K562 (cell line): ENCODE results near the gene DMBT1. TPM values are rescaled to one million over a fixed set of nuclear protein-coding genes. Genes with fewer than 3 reads are reported as not detected.

Source experiments
- ATAC-seq: fragments of 200-7000 bp; cut with Tn5 transposase; 3 replicates; pipeline ENCODE4 v1.9.1; 2020; ENCODE audit warnings: moderate library complexity
- BruUV-seq: library from RNA; stranded (reverse); fragments of 400-500 nt; replicated peaks from 2 replicates; lab custom pipeline; 2021; lab: Mats Ljungman, UMichigan
- CTCF ChIA-PET: fragments of 300-600 bp; formaldehyde crosslinking; extraction: SDS; loops from one replicate; lab custom pipeline; 2021; ENCODE audit warnings: low intra/inter-chr PET ratio; lab: Yijun Ruan, JAX
- POLR2A ChIA-PET: fragments of 300-600, 350-650 bp; sonication (Branson Sonifier 250); formaldehyde crosslinking; extraction: SDS; loops from one replicate; lab custom pipeline; 2021; ENCODE audit warnings: antibody characterized with exemption, inconsistent platforms; lab: Yijun Ruan, JAX
- DNase-seq, 4 experiments: peaks; one replicate each; pipeline versions ENCODE4 v3.0.0 to v3.0.0-alpha.2; 2011 to 2018; ENCODE audit warnings: low spot score in 3 of 4, mixed read lengths in 3 of 4; ENCODE audit errors: extremely low read depth in 1 of 4
- FAIRE-seq: peaks from 2 replicates; lab custom pipeline; 2011; peaks lifted over from hg19 to GRCh38; lab: Jason Lieb, UNC
- H2AFZ ChIP-seq: 2 replicates; pipeline ENCODE4 v1.6.0; 2011; ENCODE audit warnings: low read depth, low read length, control low read depth, inconsistent platforms
- H3K27ac ChIP-seq: fragments of 200-600 bp; 3 replicates; pipeline ENCODE4 v1.8.0; 2011; ENCODE audit warnings: low read depth, mild to moderate bottlenecking, control low read depth, inconsistent platforms, low read length, moderate library complexity, mixed read lengths; ENCODE audit errors: extremely low read depth
- H3K27me3 ChIP-seq, 2 experiments: fragments of 300-600 bp in 1 of 2; 2 replicates in 1 of 2; 3 replicates in 1 of 2; pipeline versions ENCODE4 v1.6.0 to v1.8.0; 2011; ENCODE audit warnings: inconsistent platforms in 2 of 2, low read length in 2 of 2, mild to moderate bottlenecking in 1 of 2, mixed read lengths in 1 of 2, moderate library complexity in 1 of 2; ENCODE audit not compliant: control insufficient read depth in 2 of 2, insufficient read depth in 2 of 2
- H3K36me3 ChIP-seq: fragments of 300-600 bp; 3 replicates; pipeline ENCODE4 v1.8.0; 2011; ENCODE audit warnings: mild to moderate bottlenecking, low read length, inconsistent platforms; ENCODE audit not compliant: control insufficient read depth, insufficient read depth
- H3K4me1 ChIP-seq, 2 experiments: fragments of 200-600 bp in 1 of 2; replicated peaks in 1 of 2; 2 replicates in 1 of 2; 3 replicates in 1 of 2; pipeline versions ENCODE4 v1.5.1 to v1.8.0; 2011; ENCODE audit warnings: inconsistent platforms in 2 of 2, low read length in 2 of 2, mild to moderate bottlenecking in 1 of 2, mixed read lengths in 1 of 2, moderate library complexity in 1 of 2; ENCODE audit not compliant: control insufficient read depth in 2 of 2, insufficient read depth in 2 of 2
- H3K4me2 ChIP-seq: 2 replicates; pipeline ENCODE4 v1.6.1; 2011; ENCODE audit warnings: low read length, control low read depth, inconsistent platforms, mixed read lengths; ENCODE audit not compliant: insufficient read depth
- H3K4me3 ChIP-seq: fragments of 200-600 bp; sonication (generic), shearing (Covaris generic); 2 replicates; pipeline ENCODE4 v1.5.1; 2016; ENCODE audit warnings: control low read depth, inconsistent platforms
- H3K79me2 ChIP-seq: fragments of 200-600 bp; 3 replicates; pipeline ENCODE4 v1.8.0; 2011; ENCODE audit warnings: low read length, inconsistent platforms; ENCODE audit not compliant: control insufficient read depth, insufficient read depth
- H3K9ac ChIP-seq, 2 experiments: 2 replicates each; pipeline versions ENCODE4 v1.6.0 to v1.6.1; 2011; ENCODE audit warnings: low read depth in 2 of 2, low read length in 2 of 2, control low read depth in 1 of 2, inconsistent platforms in 1 of 2, mild to moderate bottlenecking in 1 of 2, mixed read lengths in 1 of 2; ENCODE audit not compliant: insufficient read depth in 1 of 2
- H3K9me1 ChIP-seq: one replicate; pipeline ENCODE4 v1.6.0; 2011; ENCODE audit warnings: inconsistent platforms, mild to moderate bottlenecking, low read length, moderate library complexity; ENCODE audit not compliant: control insufficient read depth, insufficient read depth
- H3K9me3 ChIP-seq: replicated peaks from 2 replicates; pipeline ENCODE4 v1.5.1; 2011; ENCODE audit warnings: low read depth, low read length, inconsistent platforms; ENCODE audit not compliant: control insufficient read depth, insufficient read depth
- H4K20me1 ChIP-seq: replicated peaks from 2 replicates; pipeline ENCODE4 v1.6.1; 2011; ENCODE audit warnings: low read length, inconsistent platforms, mixed read lengths; ENCODE audit not compliant: control insufficient read depth, insufficient read depth
- CHD1 ChIP-seq: fragments of 200-600 bp; sonication (generic); IDR thresholded peaks from one replicate; pipeline ENCODE4 v1.6.1; 2012; ENCODE audit warnings: mild to moderate bottlenecking, moderate library complexity, low read length, inconsistent platforms
- ESRRA ChIP-seq: fragments of 450-650 bp; IDR thresholded peaks from 2 replicates; pipeline ENCODE4 v1.6.1; 2014; ENCODE audit warnings: low read depth, mild to moderate bottlenecking, moderate library complexity, borderline replicate concordance
- ETS1 ChIP-seq: conservative IDR thresholded peaks from 2 replicates; pipeline ENCODE4 v1.6.1; 2011; ENCODE audit warnings: low read depth, mild to moderate bottlenecking, low read length; ENCODE audit not compliant: control insufficient read depth
- RHOXF2B ChIP-seq: fragments of 250-450 bp; sonication (Bioruptor Pico); conservative IDR thresholded peaks from 2 replicates; pipeline ENCODE4 v1.5.1; 2021
- ZNF347 ChIP-seq: fragments of 450-650 bp; formaldehyde crosslinking; IDR thresholded peaks from 2 replicates; pipeline ENCODE4 v1.4.0; 2020; ENCODE audit warnings: low read depth, mild to moderate bottlenecking, moderate library complexity
- WGBS: fragments of 100-300 bp; shearing (Covaris generic); methylation state at CpG from one replicate; pipeline ENCODE4 v1.1.6; 2016; ENCODE audit warnings: low coverage, mixed read lengths; ENCODE audit not compliant: insufficient coverage; ENCODE audit errors: missing lambda C conversion rate; 5-methylcytosine and 5-hydroxymethylcytosine counted together
- in situ Hi-C: fragments of 300-500 bp; cut with MboI; formaldehyde crosslinking; loops from 4 replicates; pipeline ENCODE4 v1.15.0; 2018; ENCODE audit warnings: inconsistent platforms, mixed read lengths
- intact Hi-C: fragments of 100-400 bp; cut with micrococcal nuclease; formaldehyde crosslinking; loops from 2 replicates; pipeline ENCODE4 v1.14.2; 2022
- polyA plus RNA-seq, 8 experiments: library from polyadenylated mRNA; depleted of rRNA in 4 of 8; stranded (reverse) in 5 of 8; unstranded in 3 of 8; fragments of >200 nt; fragmentation: Nextera tagmentation in 2 of 8; fragmentation: Illumina TruSeq in 1 of 8; extraction: Ambion mirVana in 2 of 8; extraction: Trizol in 1 of 8; gene quantifications; 2 replicates each; pipeline versions ENCODE4 v1.2.1 to v1.2.3, GENCODE V29; 2011 to 2014; ENCODE audit warnings: inconsistent platforms in 1 of 8, missing spikeins in 1 of 8
- total RNA-seq, 7 experiments: library from RNA; depleted of rRNA in 6 of 7; stranded (reverse); fragments of >200 nt in 6 of 7; fragmentation: Illumina TruSeq in 2 of 7; extraction: Trizol in 2 of 7; gene quantifications; 2 replicates each; pipeline versions ENCODE4 v1.2.1 to v1.2.3, GENCODE V29; 2011 to 2021; ENCODE audit warnings: low replicate concordance in 1 of 7
- TF ChIP-seq, protein P1 (sequence below): fragments of 250-450 bp; sonication (Bioruptor Pico); IDR thresholded peaks from 2 replicates; pipeline ENCODE4 v1.4.0; 2020; ENCODE audit warnings: borderline replicate concordance

The DMBT1 gene
- total and polyA plus RNA-seq, 9 of the 15 experiments (the other 6 are each of a cell fraction or from before 2014, with no cell fraction given), result 0.01 to 0.07 TPM; not detected in 7

DNA sequence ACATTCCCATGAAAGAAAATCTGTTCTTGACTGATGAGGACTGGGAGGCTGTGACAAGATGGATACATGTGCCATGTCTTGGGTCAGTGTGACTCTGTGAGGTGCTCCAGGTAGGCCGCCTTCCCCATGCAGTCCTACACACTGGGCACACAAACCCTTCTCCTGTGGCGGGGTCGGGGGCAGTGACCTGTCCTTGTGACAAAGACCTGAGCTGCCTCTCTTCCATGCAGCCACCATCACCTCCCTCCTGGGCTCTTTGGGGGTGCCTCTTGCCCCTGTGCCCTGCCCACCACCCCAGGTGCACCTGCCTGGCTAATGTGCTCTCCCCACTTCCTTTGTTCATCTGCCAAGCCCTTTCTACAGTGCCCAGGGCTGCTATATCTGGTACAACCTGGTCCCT lies 35.7 kb upstream of the DMBT1 start:
- in situ Hi-C loops, result no loop called here
- no peak overlapping the region for H2AFZ ChIP-seq
- no peaks in the 10 kb centered on the region for H4K20me1 ChIP-seq
- H3K4me2 ChIP-seq, result no peak overlapping the region
- no peak overlapping the region for H3K4me3 ChIP-seq
- H3K27me3 ChIP-seq, result no peaks in the 10 kb centered on the region
- FAIRE-seq (no peak), DNase-seq (no peak), ATAC-seq (no peak)
- no peak overlapping the region for H3K9ac ChIP-seq
- BruUV-seq, result no TSS peak
- no peaks in the 10 kb centered on the region for H3K79me2 ChIP-seq
- CTCF ChIA-PET, result no interaction called here
- POLR2A ChIA-PET, result no interaction called here
- H3K9me1 ChIP-seq, result no peaks in the 10 kb centered on the region
- H3K27ac ChIP-seq, result no peak overlapping the region
- H3K36me3 ChIP-seq, result no peaks in the 10 kb centered on the region
- H3K4me1 ChIP-seq, result no peaks in the 10 kb centered on the region
- 0% methylated on average over 2 of the region's 3 CpGs for WGBS
- TF ChIP-seq ETS1 (no peak), CHD1 (no peak), ZNF347 (CRISPR knock-in tag) (no peak), ESRRA (no peak), RHOXF2B (no peak)
- TF ChIP-seq, protein P1, sequence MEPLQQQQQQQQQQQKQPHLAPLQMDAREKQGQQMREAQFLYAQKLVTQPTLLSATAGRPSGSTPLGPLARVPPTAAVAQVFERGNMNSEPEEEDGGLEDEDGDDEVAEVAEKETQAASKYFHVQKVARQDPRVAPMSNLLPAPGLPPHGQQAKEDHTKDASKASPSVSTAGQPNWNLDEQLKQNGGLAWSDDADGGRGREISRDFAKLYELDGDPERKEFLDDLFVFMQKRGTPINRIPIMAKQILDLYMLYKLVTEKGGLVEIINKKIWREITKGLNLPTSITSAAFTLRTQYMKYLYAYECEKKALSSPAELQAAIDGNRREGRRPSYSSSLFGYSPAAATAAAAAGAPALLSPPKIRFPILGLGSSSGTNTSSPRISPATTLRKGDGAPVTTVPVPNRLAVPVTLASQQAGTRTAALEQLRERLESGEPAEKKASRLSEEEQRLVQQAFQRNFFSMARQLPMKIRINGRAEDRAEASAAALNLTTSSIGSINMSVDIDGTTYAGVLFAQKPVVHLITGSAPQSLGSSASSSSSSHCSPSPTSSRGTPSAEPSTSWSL (CRISPR knock-in tag), result no peak
- H3K9me3 ChIP-seq, result no peaks in the 10 kb centered on the region
- intact Hi-C loops, result no loop called here
